Measurements from ENCODE around the gene CTH.

The CTH gene

GRCh38 chr1:70487910-70488665 is 77.0 kb downstream of the CTH start:
- no peaks in the 10 kb centered on the region for H3K4me1 Mint-ChIP-seq (ENCODE audit: low read depth)
- no peak overlapping the region for H3K27ac Mint-ChIP-seq
- H3K4me3 Mint-ChIP-seq, result no peak overlapping the region
- H3K9me3 Mint-ChIP-seq (ENCODE audit: low read depth), result no peaks in the 10 kb centered on the region
- peaks cover 2% of the 10 kb centered on the region for H3K27me3 Mint-ChIP-seq
- no peaks in the 10 kb centered on the region for H3K36me3 Mint-ChIP-seq
